ENCODE measurements around the gene IL16. TPM values are rescaled to one million over a fixed set of nuclear protein-coding genes. Genes with fewer than 3 reads are reported as not detected.

Gene IL16
- total and polyA plus RNA-seq, 10 donors, result 93.9 to 159 (median 128) TPM

DNA sequence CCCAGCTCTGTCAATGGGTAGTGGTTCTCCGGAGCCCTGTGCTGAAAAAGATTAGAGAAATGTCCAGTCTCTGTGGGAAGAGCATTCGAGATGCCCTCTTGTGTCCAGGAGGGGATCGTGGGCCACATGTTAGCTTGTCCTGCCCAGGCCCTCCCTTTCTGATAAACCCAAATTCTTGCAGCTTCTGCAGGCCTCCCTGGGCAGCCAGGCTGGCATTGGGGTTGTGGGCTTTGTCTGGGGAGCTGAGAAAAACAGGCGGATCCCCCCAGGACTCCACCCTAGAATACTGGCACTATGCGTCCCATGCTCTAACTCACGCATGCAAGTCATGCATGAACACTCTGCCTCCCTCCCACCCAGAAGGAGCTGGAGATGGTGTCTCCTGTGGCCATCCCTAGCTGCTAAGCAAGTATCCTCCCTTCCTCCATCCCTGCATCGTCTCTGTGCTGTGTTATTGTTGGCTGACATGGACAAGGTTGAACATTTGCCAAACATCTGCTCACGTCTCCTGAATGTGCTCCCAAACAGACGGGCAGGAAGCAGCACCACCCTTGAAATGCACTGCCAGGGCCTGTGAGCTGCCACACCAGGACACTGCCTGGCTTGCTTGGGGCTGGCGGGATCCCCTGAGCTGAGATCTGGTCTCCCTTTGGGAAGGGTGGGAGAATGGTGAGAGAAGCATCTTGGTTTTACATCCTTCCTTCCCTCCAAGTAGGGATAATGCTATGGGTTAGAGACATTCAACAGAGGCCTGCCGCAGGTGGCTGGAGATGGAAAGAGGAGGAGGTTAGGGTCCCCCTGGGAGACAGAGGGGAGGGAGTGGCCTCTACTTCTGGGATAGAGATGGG lies 36.1 kb upstream of the IL16 start:
- Histone ChIP-seq H3K4me1 (peaks cover 0 to 20% (median 14%) of the 10 kb centered on the region in 6 donors), H3K27me3 (replicated peaks in 1 of 7) (peaks cover 0 to 20% (median 0%) of the 10 kb centered on the region in 7 donors), H3K9me3 (no peaks in the 10 kb centered on the region), H3K36me3 (no peaks in the 10 kb centered on the region), H3K4me3 (no peak overlapping the region), H3K27ac (no peak overlapping the region)
- intact Hi-C loops (cut with DNase I; ENCODE audit: low total_unique reads), result no loop called here
- TF ChIP-seq, protein P1, sequence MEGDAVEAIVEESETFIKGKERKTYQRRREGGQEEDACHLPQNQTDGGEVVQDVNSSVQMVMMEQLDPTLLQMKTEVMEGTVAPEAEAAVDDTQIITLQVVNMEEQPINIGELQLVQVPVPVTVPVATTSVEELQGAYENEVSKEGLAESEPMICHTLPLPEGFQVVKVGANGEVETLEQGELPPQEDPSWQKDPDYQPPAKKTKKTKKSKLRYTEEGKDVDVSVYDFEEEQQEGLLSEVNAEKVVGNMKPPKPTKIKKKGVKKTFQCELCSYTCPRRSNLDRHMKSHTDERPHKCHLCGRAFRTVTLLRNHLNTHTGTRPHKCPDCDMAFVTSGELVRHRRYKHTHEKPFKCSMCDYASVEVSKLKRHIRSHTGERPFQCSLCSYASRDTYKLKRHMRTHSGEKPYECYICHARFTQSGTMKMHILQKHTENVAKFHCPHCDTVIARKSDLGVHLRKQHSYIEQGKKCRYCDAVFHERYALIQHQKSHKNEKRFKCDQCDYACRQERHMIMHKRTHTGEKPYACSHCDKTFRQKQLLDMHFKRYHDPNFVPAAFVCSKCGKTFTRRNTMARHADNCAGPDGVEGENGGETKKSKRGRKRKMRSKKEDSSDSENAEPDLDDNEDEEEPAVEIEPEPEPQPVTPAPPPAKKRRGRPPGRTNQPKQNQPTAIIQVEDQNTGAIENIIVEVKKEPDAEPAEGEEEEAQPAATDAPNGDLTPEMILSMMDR (IDR thresholded peaks at IDR 0.05 in 8 of 11, conservative IDR thresholded peaks at IDR 0.05 in 3 of 11), result no peak
- no peak for TF ChIP-seq POLR2A (IDR thresholded peaks at IDR 0.05)
- no peak for TF ChIP-seq POLR2AphosphoS5 (IDR thresholded peaks at IDR 0.05)
- WGBS, 5 donors, result 56 to 64% (median 59%) methylated on average over 11 of the region's 11 CpGs
- no peak for DNase-seq

DNA sequence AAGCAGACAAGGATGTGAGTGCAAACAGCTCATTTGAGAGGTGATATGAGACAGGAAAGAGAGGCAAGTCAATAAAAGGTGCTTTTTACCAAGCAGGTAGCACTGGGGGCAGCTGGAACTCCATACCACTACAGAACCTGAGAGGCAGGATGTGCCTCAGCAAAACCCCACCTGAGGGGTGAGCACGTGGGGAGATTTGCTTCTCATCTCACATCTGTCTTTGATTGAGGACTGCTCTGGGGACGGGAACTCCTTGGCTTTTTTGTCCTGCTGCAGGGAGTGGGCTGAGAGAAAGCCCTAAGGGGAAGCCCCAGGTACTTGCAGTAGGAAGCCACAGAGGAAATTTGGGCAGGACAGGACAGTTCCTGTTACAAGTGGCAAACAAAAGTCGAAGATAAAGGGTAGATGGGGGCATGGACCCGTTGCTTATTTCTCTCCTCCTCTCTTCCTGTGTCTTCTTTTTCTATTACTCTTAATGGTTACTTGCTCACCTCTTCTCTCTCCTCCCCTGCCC lies 35.5 kb upstream of the IL16 start:
- Histone ChIP-seq H3K4me1 (peaks cover 0 to 17% (median 14%) of the 10 kb centered on the region in 6 donors), H3K4me3 (no peak overlapping the region), H3K27ac (no peak overlapping the region), H3K36me3 (no peaks in the 10 kb centered on the region), H3K27me3 (replicated peaks in 1 of 7) (peaks cover 0 to 20% (median 0%) of the 10 kb centered on the region in 7 donors), H3K9me3 (no peaks in the 10 kb centered on the region)
- 6 to 18% (median 13%) methylated on average over 4 of the region's 4 CpGs for WGBS, 5 donors
- intact Hi-C loops (cut with DNase I; ENCODE audit: low total_unique reads), result no loop called here
- TF ChIP-seq, protein P1 (IDR thresholded peaks at IDR 0.05 in 8 of 11, conservative IDR thresholded peaks at IDR 0.05 in 3 of 11), result no peak
- TF ChIP-seq POLR2A (IDR thresholded peaks at IDR 0.05), result no peak
- TF ChIP-seq POLR2AphosphoS5 (IDR thresholded peaks at IDR 0.05), result no peak
- DNase-seq, result no peak

DNA sequence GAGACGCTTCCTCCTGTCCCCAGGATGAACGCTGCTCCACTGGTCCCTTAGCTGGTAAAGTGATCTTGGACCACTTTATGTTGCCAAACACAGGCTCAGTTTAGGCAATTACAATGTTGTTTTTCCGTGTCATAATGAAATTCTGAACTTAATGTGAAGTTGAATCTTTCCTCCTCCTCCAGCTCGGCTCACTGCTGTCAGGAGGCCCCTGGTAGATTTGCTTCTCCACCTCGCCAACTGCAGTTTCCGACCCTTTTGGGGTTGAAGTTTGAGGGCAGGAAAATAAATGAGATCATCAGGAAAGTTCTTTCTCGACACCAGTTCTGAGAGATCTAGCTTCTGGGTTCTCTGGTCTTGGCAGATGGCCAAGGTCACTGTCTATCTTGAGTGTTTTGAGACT lies 34.8 kb upstream of the IL16 start:
- H3K27ac ChIP-seq, result no peak overlapping the region
- no peaks in the 10 kb centered on the region for H3K36me3 ChIP-seq
- WGBS, 5 donors, result 56 to 68% (median 63%) methylated on average over 7 of the region's 7 CpGs
- TF ChIP-seq, protein P1 (IDR thresholded peaks at IDR 0.05 in 8 of 11, conservative IDR thresholded peaks at IDR 0.05 in 3 of 11), result no peak
- TF ChIP-seq POLR2A (IDR thresholded peaks at IDR 0.05) (no peak), POLR2AphosphoS5 (IDR thresholded peaks at IDR 0.05) (no peak)
- no peak for DNase-seq
- no peaks in the 10 kb centered on the region for H3K9me3 ChIP-seq
- H3K4me3 ChIP-seq, result no peak overlapping the region
- H3K4me1 ChIP-seq, result peaks cover 0 to 17% (median 14%) of the 10 kb centered on the region in 6 donors
- intact Hi-C loops (cut with DNase I; ENCODE audit: low total_unique reads), result no loop called here
- H3K27me3 ChIP-seq (replicated peaks in 1 of 7), result peaks cover 0 to 20% (median 0%) of the 10 kb centered on the region in 7 donors
